Activated CD8-positive, alpha-beta T cell treated with anti-CD3 and anti-CD28 coated beads for 36 hours (primary cell): Measurements from ENCODE around the gene MATN1. TPM values are rescaled to one million over a fixed set of nuclear protein-coding genes. Genes with fewer than 3 reads are reported as not detected.
A peak's percentile ranks its signal among the peaks of the same experiment; 100 is the strongest.

Source experiments
- ATAC-seq: fragments of 200-7000 bp; cut with Tn5 transposase; one replicate; pipeline ENCODE4 v1.10.0; 2021; ENCODE audit warnings: mild to moderate bottlenecking, moderate library complexity
- CTCF ChIA-PET: fragments of 350-600 bp; sonication (Branson Sonifier 250); formaldehyde crosslinking; loops from one replicate; lab custom pipeline; 2021; ENCODE audit warnings: antibody characterized with exemption; lab: Charles Lee
- POLR2A ChIA-PET: fragments of 350-600 bp; sonication (Branson Sonifier 250); formaldehyde crosslinking; loops from one replicate; lab custom pipeline; 2021; ENCODE audit warnings: antibody characterized with exemption; lab: Charles Lee
- DNase-seq: peaks from one replicate; pipeline ENCODE4 v3.0.0-alpha.2; 2020
- H3K27ac Mint-ChIP-seq: one replicate; pipeline ENCODE4 v1.8.0; 2021; ENCODE audit warnings: mild to moderate bottlenecking, mixed read lengths
- H3K27me3 Mint-ChIP-seq: one replicate; pipeline ENCODE4 v1.8.0; 2021; ENCODE audit warnings: mixed read lengths
- H3K36me3 Mint-ChIP-seq: one replicate; pipeline ENCODE4 v1.8.0; 2021; ENCODE audit warnings: low read depth, mixed read lengths
- H3K4me1 Mint-ChIP-seq: one replicate; pipeline ENCODE4 v1.8.0; 2021; ENCODE audit warnings: low read depth, mixed read lengths
- H3K4me3 Mint-ChIP-seq: one replicate; pipeline ENCODE4 v1.8.0; 2021; ENCODE audit warnings: mild to moderate bottlenecking, moderate library complexity, mixed read lengths
- H3K9me3 Mint-ChIP-seq: one replicate; pipeline ENCODE4 v1.8.0; 2021; ENCODE audit warnings: mixed read lengths
- intact Hi-C: fragments of 100-400 bp; cut with micrococcal nuclease; formaldehyde crosslinking; loops from one replicate; pipeline ENCODE4 v1.10.0; 2022
- total RNA-seq, 2 experiments: library from RNA; stranded (reverse); gene quantifications; one replicate each; pipeline ENCODE4 v1.2.3, GENCODE V29; 2021
- TF ChIP-seq, protein P1 (sequence below): fragments of 200-600 bp; IDR thresholded peaks from one replicate; pipeline ENCODE4 v1.8.0; 2022; ENCODE audit warnings: antibody characterized with exemption, mild to moderate bottlenecking

MATN1 gene
- total RNA-seq, 2 experiments from 2014 or later, result 0.45 to 1.4 TPM

DNA sequence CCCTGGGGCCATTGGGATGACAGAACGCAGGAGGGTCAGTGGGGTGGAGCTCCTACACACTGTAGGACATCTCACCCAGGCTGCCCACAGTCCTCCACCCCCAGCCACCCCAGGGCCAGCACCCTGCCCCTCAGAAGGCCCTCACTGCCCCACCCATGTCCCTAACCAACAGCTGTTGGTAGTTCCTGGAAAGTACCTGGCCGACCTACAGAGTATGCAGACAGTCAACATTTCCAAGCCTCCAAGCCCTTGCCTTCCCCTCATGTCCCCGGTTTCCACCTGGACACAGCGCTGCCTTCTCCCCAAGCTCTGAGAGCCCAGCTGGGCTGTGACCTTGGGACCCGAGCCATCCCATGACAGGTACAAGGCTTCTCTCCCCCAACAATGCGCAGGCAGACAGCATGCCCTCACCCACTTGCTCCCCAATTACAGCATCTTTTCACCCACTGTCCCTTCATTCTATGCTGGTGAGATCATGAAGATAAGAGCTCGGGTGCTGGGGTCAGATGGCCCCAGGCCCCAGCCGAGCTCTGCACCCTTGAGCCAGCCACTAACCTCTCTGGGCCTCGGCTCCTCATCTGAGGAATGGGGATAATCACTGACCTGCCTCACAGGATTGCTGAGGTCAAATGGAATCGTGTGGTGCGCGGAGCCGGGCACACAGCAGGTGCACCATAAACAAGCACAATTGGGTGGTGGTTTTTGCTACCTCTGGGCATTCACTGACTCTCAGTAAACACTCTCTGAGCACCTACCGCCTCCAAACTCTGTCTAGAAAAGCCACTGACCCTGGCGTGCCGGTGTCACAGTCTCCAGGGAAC, 23.0 kb upstream of the MATN1 start:
- Mint-ChIP-seq H3K36me3 (peaks cover 68% of the 10 kb centered on the region), H3K9me3 (no peaks in the 10 kb centered on the region), H3K4me3 (peak overlapping the region; percentile 87), H3K27ac (peak overlapping the region; percentile 98), H3K4me1 (peaks cover 99% of the 10 kb centered on the region), H3K27me3 (no peaks in the 10 kb centered on the region)
- ATAC-seq (no peak), DNase-seq (no peak)
- ChIA-PET POLR2A (interaction anchor here (0.8 to 36.3 kb wide), 3 partner anchors 12 to 16 kb away, joined by 4 to 671 read pairs (median 44); partner anchors contain the start of gene LAPTM5), CTCF (interaction anchor here (0.6 to 9.2 kb wide), 7 partner anchors 8 to 318 kb away, joined by 3 to 80 read pairs (median 4); partner anchors contain the start of gene LAPTM5)
- intact Hi-C loops, result no loop called here
- TF ChIP-seq, protein P1, sequence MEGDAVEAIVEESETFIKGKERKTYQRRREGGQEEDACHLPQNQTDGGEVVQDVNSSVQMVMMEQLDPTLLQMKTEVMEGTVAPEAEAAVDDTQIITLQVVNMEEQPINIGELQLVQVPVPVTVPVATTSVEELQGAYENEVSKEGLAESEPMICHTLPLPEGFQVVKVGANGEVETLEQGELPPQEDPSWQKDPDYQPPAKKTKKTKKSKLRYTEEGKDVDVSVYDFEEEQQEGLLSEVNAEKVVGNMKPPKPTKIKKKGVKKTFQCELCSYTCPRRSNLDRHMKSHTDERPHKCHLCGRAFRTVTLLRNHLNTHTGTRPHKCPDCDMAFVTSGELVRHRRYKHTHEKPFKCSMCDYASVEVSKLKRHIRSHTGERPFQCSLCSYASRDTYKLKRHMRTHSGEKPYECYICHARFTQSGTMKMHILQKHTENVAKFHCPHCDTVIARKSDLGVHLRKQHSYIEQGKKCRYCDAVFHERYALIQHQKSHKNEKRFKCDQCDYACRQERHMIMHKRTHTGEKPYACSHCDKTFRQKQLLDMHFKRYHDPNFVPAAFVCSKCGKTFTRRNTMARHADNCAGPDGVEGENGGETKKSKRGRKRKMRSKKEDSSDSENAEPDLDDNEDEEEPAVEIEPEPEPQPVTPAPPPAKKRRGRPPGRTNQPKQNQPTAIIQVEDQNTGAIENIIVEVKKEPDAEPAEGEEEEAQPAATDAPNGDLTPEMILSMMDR, result no peak

DNA sequence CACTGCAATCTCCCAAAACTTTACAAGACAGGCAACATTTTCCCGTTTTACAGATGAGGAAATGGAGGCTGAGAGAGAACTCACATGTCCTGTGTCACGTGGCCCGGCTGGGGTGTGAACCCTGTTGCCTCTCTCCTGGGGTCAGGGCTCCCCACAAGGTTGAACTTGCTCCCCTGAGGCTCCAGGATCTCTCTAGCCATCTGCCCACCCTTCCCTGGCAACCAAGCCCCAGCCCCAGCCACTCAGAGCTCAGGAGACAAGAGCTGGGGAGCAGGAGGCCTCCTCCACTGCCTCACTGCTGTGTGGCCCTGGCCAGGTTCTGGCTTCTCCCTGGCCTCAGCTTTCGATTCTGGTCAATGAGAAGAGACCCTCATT, 22.4 kb upstream of the MATN1 start:
- intact Hi-C loops, result no loop called here
- ChIA-PET CTCF (interaction anchor here (0.6 to 9.2 kb wide), 8 partner anchors 9 to 319 kb away, joined by 3 to 80 read pairs (median 6); partner anchors contain the start of gene LAPTM5), POLR2A (interaction anchor here (0.8 to 36.3 kb wide), 3 partner anchors 13 to 16 kb away, joined by 4 to 671 read pairs (median 44); partner anchors contain the start of gene LAPTM5)
- Mint-ChIP-seq H3K4me1 (peaks cover 99% of the 10 kb centered on the region), H3K27ac (peak overlapping the region; percentile 98), H3K27me3 (no peaks in the 10 kb centered on the region), H3K4me3 (peak overlapping the region; percentile 87), H3K36me3 (peaks cover 70% of the 10 kb centered on the region), H3K9me3 (no peaks in the 10 kb centered on the region)
- ATAC-seq, result no peak
- DNase-seq, result peak; percentile 56
- TF ChIP-seq, protein P1, result no peak

DNA sequence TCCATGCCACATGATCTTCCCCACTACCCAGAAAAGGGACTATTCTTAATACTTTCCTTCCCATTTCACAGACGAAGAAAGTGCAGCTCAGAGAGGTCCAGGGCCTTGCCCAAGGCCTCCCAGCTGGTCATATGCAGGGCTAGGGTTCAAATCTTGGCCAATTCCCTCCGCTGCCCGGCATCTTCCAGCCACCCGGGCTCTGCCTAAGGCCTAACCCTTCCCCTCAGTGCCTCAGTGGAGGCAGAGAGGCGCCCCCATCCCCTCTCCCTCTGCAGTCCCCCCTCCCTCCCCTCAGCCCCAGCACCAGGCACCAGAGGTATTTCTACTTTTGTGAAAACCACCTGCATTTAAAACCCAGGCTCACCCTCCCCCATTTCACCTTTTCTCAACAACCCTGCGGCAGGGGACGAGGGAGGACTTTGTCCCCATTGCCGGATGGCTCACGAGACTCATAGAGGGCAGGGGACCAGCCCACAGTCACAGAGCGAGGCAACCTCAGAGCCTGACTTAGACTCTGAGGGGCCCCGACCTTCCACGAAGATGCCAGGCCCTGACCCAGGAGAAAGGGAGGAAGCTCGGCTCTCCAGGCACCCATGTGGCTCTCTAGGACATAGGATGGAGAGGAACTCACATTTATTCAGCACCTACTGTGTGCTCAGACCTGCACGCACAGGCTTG, 21.9 kb upstream of the MATN1 start:
- CTCF ChIA-PET, result interaction anchor here (1.3 to 9.2 kb wide), 10 partner anchors 9 to 35 kb away, joined by 4 to 80 read pairs (median 10); partner anchors contain the start of gene LAPTM5
- H3K27me3 Mint-ChIP-seq, result no peaks in the 10 kb centered on the region
- peaks cover 75% of the 10 kb centered on the region for H3K36me3 Mint-ChIP-seq
- H3K9me3 Mint-ChIP-seq, result no peaks in the 10 kb centered on the region
- ATAC-seq, result no peak
- DNase-seq, result peak; percentile 57
- TF ChIP-seq, protein P1, result no peak
- H3K27ac Mint-ChIP-seq, result peak overlapping the region; percentile 98
- intact Hi-C loops, result no loop called here
- POLR2A ChIA-PET, result interaction anchor here (0.8 to 36.3 kb wide), 3 partner anchors 13 to 15 kb away, joined by 4 to 671 read pairs (median 44); partner anchors contain the start of gene LAPTM5
- peaks cover 99% of the 10 kb centered on the region for H3K4me1 Mint-ChIP-seq
- H3K4me3 Mint-ChIP-seq, result peak overlapping the region; percentile 87

DNA sequence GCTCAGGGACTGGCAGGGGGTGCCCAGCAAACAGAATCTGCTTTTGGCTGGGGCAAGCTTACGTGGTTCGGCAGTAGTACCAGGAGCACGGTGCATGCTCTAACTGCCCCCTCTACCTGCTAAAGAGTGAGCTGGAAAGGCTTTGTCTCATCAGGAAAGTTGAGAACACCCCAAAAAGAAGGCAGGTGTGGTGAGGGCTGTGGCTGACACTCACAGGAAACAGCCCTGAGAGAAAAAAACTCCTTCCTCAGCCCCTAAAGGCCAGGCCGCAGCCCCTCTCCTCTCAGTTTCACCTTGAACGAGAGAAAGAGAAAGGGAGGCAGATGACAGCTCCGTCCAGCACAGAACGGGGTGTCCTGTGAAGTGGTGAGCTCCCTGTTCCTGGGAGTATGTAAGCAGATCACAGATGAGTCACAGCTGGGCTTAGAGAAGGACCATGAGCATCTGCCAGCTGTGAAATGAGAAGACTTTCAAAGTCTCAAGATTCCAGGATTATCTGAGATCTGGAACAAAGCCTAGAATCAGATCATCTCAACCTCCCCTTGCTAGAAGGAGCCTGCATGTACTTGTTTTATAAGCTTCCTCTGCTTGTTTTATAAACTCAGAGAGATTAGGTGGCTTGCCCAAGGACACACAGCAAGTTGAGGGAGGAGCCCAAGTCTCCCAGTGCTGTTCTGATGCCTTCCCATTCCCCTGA, 20.8 kb upstream of the MATN1 start:
- intact Hi-C loops, result loop anchor here (5.0 kb wide), 1 partner anchor 33 kb away; no protein-coding TSS in a partner anchor
- H3K9me3 Mint-ChIP-seq, result no peaks in the 10 kb centered on the region
- POLR2A ChIA-PET, result interaction anchor here (1.0 to 36.3 kb wide), 7 partner anchors 9 to 31 kb away, joined by 3 to 671 read pairs (median 5); partner anchors contain the start of gene LAPTM5
- H3K4me3 Mint-ChIP-seq, result peak overlapping the region; percentile 55
- TF ChIP-seq, protein P1, result no peak
- H3K27me3 Mint-ChIP-seq, result no peaks in the 10 kb centered on the region
- CTCF ChIA-PET, result interaction anchor here (1.1 to 9.2 kb wide), 12 partner anchors 10 to 58 kb away, joined by 3 to 80 read pairs (median 10); partner anchors contain the start of gene LAPTM5
- H3K4me1 Mint-ChIP-seq, result peaks cover 98% of the 10 kb centered on the region
- H3K27ac Mint-ChIP-seq, result peak overlapping the region; percentile 98
- H3K36me3 Mint-ChIP-seq, result peaks cover 74% of the 10 kb centered on the region
- ATAC-seq (peak; percentile 50), DNase-seq (peak; percentile 85)
